ENCODE data around the gene SLC15A3. TPM values are rescaled to one million over a fixed set of nuclear protein-coding genes. Genes with fewer than 3 reads are reported as not detected.
A peak's percentile ranks its signal among the peaks of the same experiment; 100 is the strongest.

SLC15A3 gene
- total RNA-seq: 10 to 100 TPM; 10.5 to 11.9 TPM
- polyA plus RNA-seq (2013, experiment 1 of 2): 17.6 TPM
- polyA plus RNA-seq (2013, experiment 2 of 2): 15.8 TPM
- total RNA-seq: 0.74 to 13.2 (median 3.9) reads per million in 172 experiments

DNA sequence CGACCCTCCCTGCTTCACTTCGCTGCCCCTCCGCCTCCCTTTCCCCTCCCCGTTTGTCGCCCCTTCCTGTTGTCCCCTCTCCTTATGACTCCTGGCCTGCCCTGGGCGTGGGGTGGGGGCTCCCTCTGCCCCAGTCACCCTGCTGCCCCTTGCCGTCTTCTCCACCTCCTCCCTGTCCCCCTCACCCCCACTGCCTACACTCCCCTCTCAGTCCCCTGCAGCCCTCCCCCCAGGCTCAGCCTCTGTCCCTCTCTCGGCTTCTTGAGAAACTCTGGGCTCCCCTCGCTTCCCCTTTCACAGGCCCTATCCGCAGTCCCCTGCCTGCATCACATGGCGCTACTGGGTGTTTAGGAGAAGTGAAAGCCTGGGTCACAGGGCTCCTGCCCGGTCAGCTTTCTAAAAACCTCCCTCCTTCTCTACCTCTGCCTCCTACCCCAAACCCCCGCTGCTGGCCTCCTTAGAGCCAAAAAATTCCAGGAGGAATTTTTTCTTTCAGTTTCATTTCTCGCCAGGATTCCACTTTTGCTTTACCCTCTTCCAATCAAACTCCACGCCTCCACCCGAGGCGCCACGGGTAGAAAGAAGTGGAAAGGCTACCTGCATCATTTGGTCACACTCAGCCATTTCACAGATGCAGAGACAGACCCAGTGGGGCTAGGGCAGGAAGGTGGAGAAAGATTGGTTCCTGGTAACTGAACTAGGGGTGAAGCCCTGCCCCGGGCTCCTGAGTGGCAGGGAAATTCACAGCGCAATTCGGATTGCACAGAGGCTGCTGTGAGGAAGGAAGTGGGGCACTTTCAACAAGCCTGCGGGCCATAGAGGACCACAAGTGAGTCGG lies at the start of gene SLC15A3:
Gene SLC15A3 (minus strand): TSS at position 273 of the 838 bp plus-strand sequence. CDS start 625 bp downstream, outside the sequence.
- peak within 1 kb of the TSS; percentile 51 for H3K4me3 ChIP-seq (ENCODE audit: low read length)
- Mint-ChIP-seq H3K27me3 (peaks cover 8% of the 10 kb centered on the region), H3K27ac (peak within 1 kb of the TSS; percentile 79), H3K4me1 (ENCODE audit: low read depth) (peaks cover 35% of the 10 kb centered on the region), H3K36me3 (ENCODE audit: low read depth) (no peaks in the 10 kb centered on the region), H3K9me3 (no peaks in the 10 kb centered on the region), H3K4me3 (peak within 1 kb of the TSS; percentile 89)
- H3K9me3 ChIP-seq (ENCODE audit: control insufficient read depth in 1 of 2, insufficient read depth in 1 of 2, low read length in 2 of 2): no peaks in the 10 kb centered on the region
- H3K36me3 ChIP-seq (ENCODE audit: insufficient read depth, low read length): no peaks in the 10 kb centered on the region
- peak within 1 kb of the TSS; percentile 4 to 73 for H3K27ac ChIP-seq (ENCODE audit: low read depth in 1 of 2, low read length in 2 of 2)
- intact Hi-C loops (cut with DNase I, micrococcal nuclease): loop anchor here in 1 of 2 experiments (5.0 kb wide), 1 partner anchor 35 kb away; no protein-coding TSS in a partner anchor
- TF ChIP-seq, protein P1, sequence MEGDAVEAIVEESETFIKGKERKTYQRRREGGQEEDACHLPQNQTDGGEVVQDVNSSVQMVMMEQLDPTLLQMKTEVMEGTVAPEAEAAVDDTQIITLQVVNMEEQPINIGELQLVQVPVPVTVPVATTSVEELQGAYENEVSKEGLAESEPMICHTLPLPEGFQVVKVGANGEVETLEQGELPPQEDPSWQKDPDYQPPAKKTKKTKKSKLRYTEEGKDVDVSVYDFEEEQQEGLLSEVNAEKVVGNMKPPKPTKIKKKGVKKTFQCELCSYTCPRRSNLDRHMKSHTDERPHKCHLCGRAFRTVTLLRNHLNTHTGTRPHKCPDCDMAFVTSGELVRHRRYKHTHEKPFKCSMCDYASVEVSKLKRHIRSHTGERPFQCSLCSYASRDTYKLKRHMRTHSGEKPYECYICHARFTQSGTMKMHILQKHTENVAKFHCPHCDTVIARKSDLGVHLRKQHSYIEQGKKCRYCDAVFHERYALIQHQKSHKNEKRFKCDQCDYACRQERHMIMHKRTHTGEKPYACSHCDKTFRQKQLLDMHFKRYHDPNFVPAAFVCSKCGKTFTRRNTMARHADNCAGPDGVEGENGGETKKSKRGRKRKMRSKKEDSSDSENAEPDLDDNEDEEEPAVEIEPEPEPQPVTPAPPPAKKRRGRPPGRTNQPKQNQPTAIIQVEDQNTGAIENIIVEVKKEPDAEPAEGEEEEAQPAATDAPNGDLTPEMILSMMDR (IDR thresholded peaks at IDR 0.05): no peak
- CTCF ChIA-PET: interaction anchor here (1.2 kb wide), 1 partner anchor 37 kb away, joined by 3 read pairs; no protein-coding TSS in a partner anchor
- ATAC-seq (ENCODE audit: poor library complexity) (peak; percentile 79), DNase-seq (peak in 10 of 14 experiments; percentile 19 to 78 (median 44))
- POLR2A ChIA-PET: interaction anchor here (1.0 kb wide), 1 partner anchor 39 kb away, joined by 3 read pairs; no protein-coding TSS in a partner anchor
- H3K4me1 ChIP-seq (ENCODE audit: insufficient read depth, low read length): peaks cover 29% of the 10 kb centered on the region
- H3K27me3 ChIP-seq (ENCODE audit: control insufficient read depth in 1 of 2, insufficient read depth in 2 of 2, low read length in 2 of 2): peaks cover 0 to 13% of the 10 kb centered on the region in 2 experiments

DNA sequence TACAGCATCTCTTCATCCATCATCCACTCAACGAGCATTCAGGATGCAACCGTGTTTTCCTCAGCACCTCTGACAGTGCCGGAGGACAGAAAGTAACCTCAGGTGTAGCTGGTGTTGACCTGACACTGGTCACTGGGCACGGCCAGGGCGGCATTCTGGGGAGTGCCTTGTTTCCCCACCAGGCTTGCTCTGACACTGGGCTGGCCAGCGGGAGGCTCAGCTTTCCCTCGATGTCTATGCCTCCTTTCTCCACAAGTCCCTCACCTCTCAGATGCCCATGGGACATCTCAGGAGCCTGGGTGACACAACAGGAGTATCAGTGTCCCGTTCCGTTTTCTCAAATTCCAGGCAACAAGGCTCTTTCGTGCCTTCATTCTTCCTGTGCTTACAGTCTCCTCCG lies 48.5 kb upstream of the SLC15A3 start:
- no peaks in the 10 kb centered on the region for H3K9me3 Mint-ChIP-seq
- peaks cover 88% of the 10 kb centered on the region for H3K4me1 Mint-ChIP-seq (ENCODE audit: low read depth)
- H3K27ac Mint-ChIP-seq: peak overlapping the region; percentile 95
- H3K4me3 Mint-ChIP-seq: peak overlapping the region; percentile 25
- H3K36me3 Mint-ChIP-seq (ENCODE audit: low read depth): peaks cover 94% of the 10 kb centered on the region
- CTCF ChIA-PET: no interaction called here
- no peaks in the 10 kb centered on the region for H3K9me3 ChIP-seq (ENCODE audit: control insufficient read depth in 1 of 2, insufficient read depth in 1 of 2, low read length in 2 of 2)
- intact Hi-C loops (cut with DNase I, micrococcal nuclease): no loop called here
- POLR2A ChIA-PET: interaction anchor here (0.6 to 0.7 kb wide), 2 partner anchors 18 to 75 kb away, joined by 3 to 4 read pairs; no protein-coding TSS in a partner anchor
- H3K36me3 ChIP-seq (ENCODE audit: insufficient read depth, low read length): peaks cover 68% of the 10 kb centered on the region
- no peak for DNase-seq
- TF ChIP-seq, protein P1 (IDR thresholded peaks at IDR 0.05): no peak
- no peak for ATAC-seq (ENCODE audit: poor library complexity)
- no peak overlapping the region for H3K27ac ChIP-seq (ENCODE audit: low read depth in 1 of 2, low read length in 2 of 2)
- no peak overlapping the region for H3K4me3 ChIP-seq (ENCODE audit: low read length)
- H3K27me3 Mint-ChIP-seq: no peaks in the 10 kb centered on the region
- H3K4me1 ChIP-seq (ENCODE audit: insufficient read depth, low read length): peaks cover 87% of the 10 kb centered on the region
- H3K27me3 ChIP-seq (ENCODE audit: control insufficient read depth in 1 of 2, insufficient read depth in 2 of 2, low read length in 2 of 2): no peaks in the 10 kb centered on the region

DNA sequence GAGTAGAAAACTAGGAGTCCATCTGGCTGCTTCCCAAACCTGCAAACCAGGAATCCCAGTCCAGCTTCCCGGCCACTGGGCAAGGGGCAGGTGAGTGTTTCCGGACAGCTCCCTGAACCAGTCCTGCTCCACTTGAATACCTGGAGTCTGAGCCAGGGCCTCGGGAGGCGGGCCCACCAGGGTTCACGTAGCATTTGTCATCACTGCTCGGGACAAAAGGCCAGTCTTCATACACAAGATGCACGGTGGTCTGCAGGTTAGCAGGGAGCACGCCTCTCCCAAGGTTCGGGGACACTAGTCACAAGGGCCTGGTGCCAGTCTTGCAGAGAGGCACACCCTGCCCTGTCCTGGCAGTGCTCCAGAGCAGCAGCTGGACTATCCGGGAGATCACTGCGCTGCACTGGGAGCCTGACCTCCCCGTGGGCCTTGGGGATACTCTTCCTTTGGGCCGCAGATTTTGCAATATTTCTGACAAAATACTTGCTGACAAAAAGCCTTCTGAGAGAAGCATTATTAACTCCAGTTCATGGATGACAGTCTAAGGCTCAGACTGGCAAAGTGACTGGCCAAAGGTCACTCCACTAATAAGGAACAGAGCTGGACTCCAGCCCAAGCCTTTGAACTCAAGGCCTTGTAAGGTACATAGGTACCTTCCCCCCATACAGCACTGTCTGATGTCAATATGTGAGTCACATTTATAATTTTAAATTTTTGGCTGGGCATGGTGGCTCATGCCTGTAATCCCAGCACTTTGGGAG lies 44.6 kb upstream of the SLC15A3 start:
- ATAC-seq (ENCODE audit: poor library complexity): no peak
- TF ChIP-seq, protein P1 (IDR thresholded peaks at IDR 0.05): no peak
- H3K27me3 Mint-ChIP-seq: no peaks in the 10 kb centered on the region
- peaks cover 83% of the 10 kb centered on the region for H3K4me1 Mint-ChIP-seq (ENCODE audit: low read depth)
- Histone ChIP-seq H3K27ac (ENCODE audit: low read depth in 1 of 2, low read length in 2 of 2) (no peak overlapping the region), H3K4me1 (ENCODE audit: insufficient read depth, low read length) (peaks cover 87% of the 10 kb centered on the region), H3K27me3 (ENCODE audit: control insufficient read depth in 1 of 2, insufficient read depth in 2 of 2, low read length in 2 of 2) (no peaks in the 10 kb centered on the region), H3K36me3 (ENCODE audit: insufficient read depth, low read length) (peaks cover 79% of the 10 kb centered on the region), H3K4me3 (ENCODE audit: low read length) (no peak overlapping the region), H3K9me3 (ENCODE audit: control insufficient read depth in 1 of 2, insufficient read depth in 1 of 2, low read length in 2 of 2) (no peaks in the 10 kb centered on the region)
- DNase-seq: peak in 1 of 14 experiments; percentile 16
- no peaks in the 10 kb centered on the region for H3K9me3 Mint-ChIP-seq
- intact Hi-C loops (cut with DNase I, micrococcal nuclease): no loop called here
- CTCF ChIA-PET: interaction anchor here (2.3 kb wide), 1 partner anchor 27 kb away, joined by 7 read pairs; no protein-coding TSS in a partner anchor
- POLR2A ChIA-PET: interaction anchor here (0.6 to 4.3 kb wide), 4 partner anchors 10 to 116 kb away, joined by 3 to 29 read pairs (median 8); no protein-coding TSS in a partner anchor
- H3K36me3 Mint-ChIP-seq (ENCODE audit: low read depth): peaks cover 86% of the 10 kb centered on the region
- peak overlapping the region; percentile 87 for H3K27ac Mint-ChIP-seq
- H3K4me3 Mint-ChIP-seq: peak overlapping the region; percentile 38

Data from CD4-positive, alpha-beta T cell (primary cell).